ENCODE measurements around the gene FGFR2.

- TF ChIP-seq CTCF (IDR thresholded peaks at IDR 0.05; ENCODE audit: low read depth, low read length, poor library complexity, severe bottlenecking) (no peak), EZH2phosphoT487 (IDR thresholded peaks at IDR 0.05; ENCODE audit: borderline replicate concordance, low read length) (no peak)
These were observed 19.9 kb downstream of the FGFR2 start for GRCh38 chr10:121578298-121578697.
